ENCODE measurements around the gene NUB1. TPM values are rescaled to one million over a fixed set of nuclear protein-coding genes. Genes with fewer than 3 reads are reported as not detected.

Gene NUB1
- polyA plus RNA-seq, 1 of the 3 experiments (the other 2 are of a cell fraction) = 54.0 TPM

DNA sequence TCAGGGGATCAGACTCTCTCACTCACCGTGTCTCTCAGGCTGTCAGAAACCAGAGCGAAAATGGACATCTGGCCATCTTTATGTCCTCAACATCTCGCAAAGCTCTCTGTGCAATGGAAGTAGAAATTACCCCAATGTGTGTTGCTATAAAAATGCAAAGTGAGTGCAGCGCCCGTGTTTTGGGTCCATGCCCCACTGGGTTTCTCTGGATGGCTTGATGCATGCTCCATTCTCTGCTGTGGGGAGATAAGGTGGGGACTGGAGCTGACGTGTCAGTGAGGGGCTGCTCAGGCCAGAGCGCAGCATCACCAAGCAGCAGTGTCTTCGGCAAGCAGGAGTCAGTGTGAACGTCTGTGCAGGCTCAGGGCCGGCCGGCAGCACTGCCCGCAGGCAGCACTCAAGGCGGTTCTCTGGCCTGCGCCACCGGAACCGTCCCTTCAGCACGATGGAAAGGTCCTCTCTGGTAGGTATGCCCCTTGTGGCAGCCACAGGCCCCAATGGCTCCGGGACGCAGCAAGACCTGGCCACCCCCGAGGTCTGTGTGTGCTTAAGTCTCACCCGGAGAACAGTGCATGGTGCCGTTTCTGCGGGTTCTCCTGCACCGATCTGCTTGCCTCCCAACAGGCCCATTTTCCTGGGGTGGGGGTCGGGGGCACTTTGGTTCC is 38.1 kb downstream of the NUB1 start:
- Histone ChIP-seq H3K79me2 (ENCODE audit: insufficient read depth) (no peaks in the 10 kb centered on the region), H3K9me2 (no peaks in the 10 kb centered on the region), H2AFZ (ENCODE audit: low read depth) (no peak overlapping the region), H3K9ac (no peak overlapping the region), H4K20me1 (ENCODE audit: insufficient read depth) (no peaks in the 10 kb centered on the region), H3K36me3 (replicated peaks in 1 of 2; ENCODE audit: control insufficient read depth in 1 of 2, insufficient read depth in 2 of 2, low read length in 1 of 2) (peaks cover 15 to 44% of the 10 kb centered on the region in 2 experiments), H3K27ac (ENCODE audit: low read depth in 2 of 2, low read length in 1 of 2) (no peak overlapping the region; a peak in 1 of 4 replicates), H3K27me3 (ENCODE audit: insufficient read depth) (no peaks in the 10 kb centered on the region), H3K9me3 (no peaks in the 10 kb centered on the region), H3K4me3 (ENCODE audit: low read depth in 2 of 2, low read length in 1 of 2) (no peak overlapping the region), H3K4me2 (no peak overlapping the region), H3K4me1 (ENCODE audit: control insufficient read depth in 1 of 2, insufficient read depth in 2 of 2, low read depth in 1 of 2, low read length in 1 of 2) (no peaks in the 10 kb centered on the region), H3F3A (replicated peaks; ENCODE audit: insufficient read depth) (peaks cover 4% of the 10 kb centered on the region)
- POLR2A ChIA-PET = no interaction called here
- 95% methylated on average over 16 of the region's 25 CpGs for WGBS (ENCODE audit: low lambda C conversion rate)
- peak; percentile 48 for DNase-seq
- TF ChIP-seq RXRA (IDR thresholded peaks at IDR 0.05; ENCODE audit: borderline replicate concordance, low read depth) (no peak), FOXM1 (IDR thresholded peaks at IDR 0.05; ENCODE audit: low read depth) (no peak), GABPA (IDR thresholded peaks at IDR 0.05; ENCODE audit: low read depth) (no peak), FOSL2 (IDR thresholded peaks at IDR 0.05; ENCODE audit: borderline replicate concordance, low read depth) (no peak)
- CTCF ChIA-PET = interaction anchor here (0.9 to 1.9 kb wide), 6 partner anchors 11 to 380 kb away, joined by 3 to 6 read pairs (median 4); no protein-coding TSS in a partner anchor

DNA sequence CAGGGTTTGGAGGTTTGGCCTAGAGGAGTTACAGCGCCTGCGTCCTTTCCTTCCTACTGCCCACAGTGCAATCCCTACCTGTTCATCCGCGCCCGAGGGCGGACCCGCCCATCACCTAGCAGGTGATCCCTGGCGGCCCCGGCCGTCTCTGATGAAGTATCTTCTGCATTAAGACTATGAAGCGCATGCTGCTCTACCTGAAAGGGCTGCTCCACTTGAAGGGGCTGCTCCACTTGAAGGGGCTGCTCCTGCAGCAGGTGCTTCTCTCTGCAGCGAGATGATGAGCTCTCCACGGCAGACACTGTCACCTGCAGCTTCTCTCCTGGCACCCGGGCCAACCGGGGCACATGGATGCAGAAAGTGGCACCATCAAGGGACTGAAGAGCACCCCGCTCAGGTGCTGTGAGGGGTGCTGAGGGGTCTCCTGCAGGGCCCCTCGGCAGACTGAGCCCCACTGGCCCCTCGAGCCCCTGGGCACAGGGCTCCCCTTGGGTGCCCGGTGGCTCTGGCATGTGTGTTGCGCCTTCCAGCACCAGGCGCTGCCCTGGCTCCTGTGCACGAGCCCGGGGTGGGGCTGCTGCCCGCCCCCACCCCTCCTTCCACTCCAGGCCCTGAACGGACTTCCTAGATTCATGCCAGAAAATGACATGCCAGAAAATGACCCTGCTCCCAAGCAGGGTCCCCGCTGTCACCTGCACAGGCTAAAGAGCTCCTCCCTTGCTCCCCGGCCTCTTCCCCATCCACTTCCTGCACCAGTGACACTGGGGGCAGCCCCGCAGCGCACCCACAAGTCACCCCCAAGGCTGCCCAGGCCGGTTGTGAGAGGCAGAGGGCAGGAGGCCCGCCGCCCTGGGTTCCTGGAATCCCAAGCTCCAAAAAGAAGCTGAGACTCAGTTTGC is 38.8 kb downstream of the NUB1 start:
- CTCF ChIA-PET = interaction anchor here (1.0 to 1.7 kb wide), 3 partner anchors 12 to 68 kb away, joined by 4 to 6 read pairs (median 4); no protein-coding TSS in a partner anchor
- H3K9ac ChIP-seq = no peak overlapping the region
- H3K4me3 ChIP-seq (ENCODE audit: low read depth in 2 of 2, low read length in 1 of 2) = no peak overlapping the region
- POLR2A ChIA-PET = no interaction called here
- H2AFZ ChIP-seq (ENCODE audit: low read depth) = no peak overlapping the region
- no peaks in the 10 kb centered on the region for H3K27me3 ChIP-seq (ENCODE audit: insufficient read depth)
- 92% methylated on average over 24 of the region's 32 CpGs for WGBS (ENCODE audit: low lambda C conversion rate)
- H3K9me3 ChIP-seq = no peaks in the 10 kb centered on the region
- H3F3A ChIP-seq (replicated peaks; ENCODE audit: insufficient read depth) = peaks cover 4% of the 10 kb centered on the region
- H3K4me2 ChIP-seq = no peak overlapping the region
- no peak overlapping the region for H3K27ac ChIP-seq (ENCODE audit: low read depth in 2 of 2, low read length in 1 of 2)
- H3K9me2 ChIP-seq = no peaks in the 10 kb centered on the region
- H4K20me1 ChIP-seq (ENCODE audit: insufficient read depth) = no peaks in the 10 kb centered on the region
- no peak for TF ChIP-seq EZH2phosphoT487 (IDR thresholded peaks at IDR 0.05; ENCODE audit: borderline replicate concordance, low read depth)
- no peak for TF ChIP-seq TEAD4 (IDR thresholded peaks at IDR 0.05; ENCODE audit: borderline replicate concordance, insufficient read depth)
- no peak for TF ChIP-seq TCF12 (IDR thresholded peaks at IDR 0.05)
- no peak for TF ChIP-seq RAD21 (IDR thresholded peaks at IDR 0.05; ENCODE audit: low read length)
- TF ChIP-seq, protein P1, sequence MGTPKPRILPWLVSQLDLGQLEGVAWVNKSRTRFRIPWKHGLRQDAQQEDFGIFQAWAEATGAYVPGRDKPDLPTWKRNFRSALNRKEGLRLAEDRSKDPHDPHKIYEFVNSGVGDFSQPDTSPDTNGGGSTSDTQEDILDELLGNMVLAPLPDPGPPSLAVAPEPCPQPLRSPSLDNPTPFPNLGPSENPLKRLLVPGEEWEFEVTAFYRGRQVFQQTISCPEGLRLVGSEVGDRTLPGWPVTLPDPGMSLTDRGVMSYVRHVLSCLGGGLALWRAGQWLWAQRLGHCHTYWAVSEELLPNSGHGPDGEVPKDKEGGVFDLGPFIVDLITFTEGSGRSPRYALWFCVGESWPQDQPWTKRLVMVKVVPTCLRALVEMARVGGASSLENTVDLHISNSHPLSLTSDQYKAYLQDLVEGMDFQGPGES (IDR thresholded peaks at IDR 0.05; ENCODE audit: low read depth, low read length) = no peak
- H3K4me1 ChIP-seq (ENCODE audit: control insufficient read depth in 1 of 2, insufficient read depth in 2 of 2, low read depth in 1 of 2, low read length in 1 of 2) = no peaks in the 10 kb centered on the region
- DNase-seq = peak; percentile 50
- peaks cover 15 to 39% of the 10 kb centered on the region in 2 experiments for H3K36me3 ChIP-seq (replicated peaks in 1 of 2; ENCODE audit: control insufficient read depth in 1 of 2, insufficient read depth in 2 of 2, low read length in 1 of 2)
- no peaks in the 10 kb centered on the region for H3K79me2 ChIP-seq (ENCODE audit: insufficient read depth)

Data from SK-N-SH (cell line).